ENCODE data around the gene DROSHA.
"Not testable (repeated sequence)": the region's sequence is repeated elsewhere in the genome, so short reads cannot be mapped to it uniquely, and the experiment has no call there.

Gene DROSHA, protein sequence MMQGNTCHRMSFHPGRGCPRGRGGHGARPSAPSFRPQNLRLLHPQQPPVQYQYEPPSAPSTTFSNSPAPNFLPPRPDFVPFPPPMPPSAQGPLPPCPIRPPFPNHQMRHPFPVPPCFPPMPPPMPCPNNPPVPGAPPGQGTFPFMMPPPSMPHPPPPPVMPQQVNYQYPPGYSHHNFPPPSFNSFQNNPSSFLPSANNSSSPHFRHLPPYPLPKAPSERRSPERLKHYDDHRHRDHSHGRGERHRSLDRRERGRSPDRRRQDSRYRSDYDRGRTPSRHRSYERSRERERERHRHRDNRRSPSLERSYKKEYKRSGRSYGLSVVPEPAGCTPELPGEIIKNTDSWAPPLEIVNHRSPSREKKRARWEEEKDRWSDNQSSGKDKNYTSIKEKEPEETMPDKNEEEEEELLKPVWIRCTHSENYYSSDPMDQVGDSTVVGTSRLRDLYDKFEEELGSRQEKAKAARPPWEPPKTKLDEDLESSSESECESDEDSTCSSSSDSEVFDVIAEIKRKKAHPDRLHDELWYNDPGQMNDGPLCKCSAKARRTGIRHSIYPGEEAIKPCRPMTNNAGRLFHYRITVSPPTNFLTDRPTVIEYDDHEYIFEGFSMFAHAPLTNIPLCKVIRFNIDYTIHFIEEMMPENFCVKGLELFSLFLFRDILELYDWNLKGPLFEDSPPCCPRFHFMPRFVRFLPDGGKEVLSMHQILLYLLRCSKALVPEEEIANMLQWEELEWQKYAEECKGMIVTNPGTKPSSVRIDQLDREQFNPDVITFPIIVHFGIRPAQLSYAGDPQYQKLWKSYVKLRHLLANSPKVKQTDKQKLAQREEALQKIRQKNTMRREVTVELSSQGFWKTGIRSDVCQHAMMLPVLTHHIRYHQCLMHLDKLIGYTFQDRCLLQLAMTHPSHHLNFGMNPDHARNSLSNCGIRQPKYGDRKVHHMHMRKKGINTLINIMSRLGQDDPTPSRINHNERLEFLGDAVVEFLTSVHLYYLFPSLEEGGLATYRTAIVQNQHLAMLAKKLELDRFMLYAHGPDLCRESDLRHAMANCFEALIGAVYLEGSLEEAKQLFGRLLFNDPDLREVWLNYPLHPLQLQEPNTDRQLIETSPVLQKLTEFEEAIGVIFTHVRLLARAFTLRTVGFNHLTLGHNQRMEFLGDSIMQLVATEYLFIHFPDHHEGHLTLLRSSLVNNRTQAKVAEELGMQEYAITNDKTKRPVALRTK (N-terminal part only)

DNA sequence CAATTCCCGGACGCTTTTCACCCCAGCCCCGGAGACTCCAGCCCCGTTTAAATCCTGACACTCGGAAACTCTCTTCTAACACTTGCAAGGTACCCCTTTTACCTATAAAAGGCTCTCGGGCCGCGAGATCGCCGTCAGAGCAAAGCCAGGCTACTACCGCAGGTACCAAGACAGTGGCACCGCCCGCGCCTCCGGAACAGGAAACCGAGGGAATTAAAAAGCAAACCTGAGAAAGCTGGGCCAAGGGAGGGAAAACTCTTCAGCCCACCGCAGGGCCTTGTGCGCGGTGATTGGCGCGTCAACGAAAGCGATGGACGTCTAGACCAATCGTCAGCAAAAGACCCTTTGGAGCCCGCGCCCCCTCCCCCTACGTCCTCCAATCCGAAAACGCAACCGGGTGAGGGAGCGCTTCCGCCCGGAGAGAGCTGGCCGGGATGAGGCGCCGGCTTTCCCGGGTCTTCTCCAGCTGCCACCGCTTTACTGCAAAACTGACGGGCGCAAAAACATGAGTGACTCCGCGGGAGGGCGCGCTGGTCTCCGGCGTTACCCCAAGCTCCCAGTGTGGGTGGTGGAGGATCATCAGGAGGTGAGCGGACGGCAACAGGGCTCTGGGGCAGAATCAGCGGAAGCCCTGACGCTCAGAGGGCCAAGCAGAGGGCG, at the start of gene DROSHA, which contains the start of gene C5orf22:
DROSHA (minus strand) TSS at position 206 of the 660 bp plus-strand sequence. CDS start 3,034 bp downstream, outside the sequence.
C5orf22 (plus strand) TSS at position 414 of the 660 bp plus-strand sequence; CDS start at position 506, 92 bp downstream.
- peak; percentile 96 for DNase-seq (ENCODE audit: low read depth)

DNA sequence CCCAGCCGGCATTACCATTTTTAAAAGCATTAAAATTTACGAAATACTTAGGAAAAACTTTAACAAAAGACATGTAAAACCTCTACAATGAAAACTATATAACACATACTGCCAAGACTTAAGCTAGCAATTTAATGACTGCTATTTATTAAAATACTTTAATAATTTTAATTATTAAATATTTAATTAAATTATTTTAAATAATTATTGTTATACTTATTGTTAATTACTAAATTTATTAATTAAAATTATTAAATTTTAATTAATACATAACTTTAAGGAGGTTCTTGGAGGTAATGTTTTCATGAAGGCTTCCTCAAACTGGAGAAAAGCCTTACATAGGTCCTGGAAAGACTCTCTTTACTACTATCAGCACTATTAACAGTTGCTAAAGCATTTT, 47.7 kb upstream of the DROSHA start:
- no peak for DNase-seq (ENCODE audit: low read depth)

DNA sequence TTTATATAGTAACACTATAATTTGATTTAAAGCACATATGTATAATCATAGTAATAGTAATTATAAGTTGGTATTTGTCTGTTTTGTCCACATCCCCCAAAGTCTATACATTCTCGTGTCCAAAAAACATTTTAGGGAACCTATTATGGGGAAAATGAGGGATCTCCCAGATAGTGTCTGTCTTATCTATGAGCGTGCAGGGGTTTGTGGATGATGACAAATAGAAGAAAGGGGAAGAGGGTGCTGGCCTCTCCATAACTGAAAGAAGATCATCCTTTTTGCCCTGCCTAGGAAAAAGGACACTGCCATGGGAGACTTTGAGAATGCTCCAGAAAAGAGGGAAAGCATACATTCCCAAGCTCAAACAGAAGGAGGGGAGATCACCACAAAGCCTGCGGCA, 45.5 kb upstream of the DROSHA start:
- DNase-seq (ENCODE audit: low read depth): no peak

DNA sequence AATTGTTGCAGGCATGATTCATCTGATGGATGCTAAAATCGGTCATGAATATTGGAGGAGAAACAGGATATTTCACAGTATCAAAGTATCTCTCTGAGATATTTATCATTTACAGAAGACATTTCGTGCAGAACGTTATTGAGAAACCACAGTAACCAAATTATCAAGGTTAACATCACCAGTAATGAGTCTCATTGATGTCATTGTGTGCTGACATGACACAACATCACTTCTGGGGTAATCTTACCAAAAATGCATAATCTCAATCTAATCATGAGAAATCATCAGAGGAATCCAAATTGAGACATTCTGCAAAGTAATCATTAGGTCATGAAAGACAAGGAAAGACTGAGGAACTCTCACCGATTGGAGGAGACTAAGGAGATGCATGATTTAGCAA, 42.9 kb upstream of the DROSHA start:
- DNase-seq (ENCODE audit: low read depth): no peak

DNA sequence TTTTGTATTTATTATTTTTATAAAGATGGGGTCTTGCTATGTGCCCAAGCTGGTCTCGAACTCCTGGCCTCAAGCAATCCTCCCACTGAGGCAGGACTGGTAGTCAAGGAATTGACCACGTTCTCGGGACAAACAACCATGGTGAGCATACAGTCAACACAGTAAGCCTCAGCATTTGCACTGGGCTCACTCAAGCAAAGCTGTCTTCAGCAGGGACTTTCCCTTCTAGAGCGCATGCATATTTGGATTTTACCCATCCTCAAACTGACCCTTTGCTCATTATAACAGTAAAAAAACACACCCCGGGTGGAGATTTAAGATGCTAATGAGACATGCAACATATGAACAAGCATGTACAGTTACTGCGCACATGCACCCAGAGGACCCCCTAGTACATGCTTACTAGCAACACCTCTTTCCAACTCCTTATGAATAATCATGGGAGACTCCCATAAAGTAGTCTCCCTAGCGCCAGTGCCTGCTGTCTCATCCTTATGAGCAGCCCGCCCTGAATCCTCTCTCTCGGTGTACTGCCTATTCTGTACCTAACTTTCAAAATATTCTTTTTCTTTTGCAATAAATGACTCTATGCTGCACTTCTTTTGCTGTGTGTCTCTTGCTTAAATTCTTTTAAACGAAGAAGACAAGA, 41.7 kb upstream of the DROSHA start:
- no peak for DNase-seq (ENCODE audit: low read depth)

DNA sequence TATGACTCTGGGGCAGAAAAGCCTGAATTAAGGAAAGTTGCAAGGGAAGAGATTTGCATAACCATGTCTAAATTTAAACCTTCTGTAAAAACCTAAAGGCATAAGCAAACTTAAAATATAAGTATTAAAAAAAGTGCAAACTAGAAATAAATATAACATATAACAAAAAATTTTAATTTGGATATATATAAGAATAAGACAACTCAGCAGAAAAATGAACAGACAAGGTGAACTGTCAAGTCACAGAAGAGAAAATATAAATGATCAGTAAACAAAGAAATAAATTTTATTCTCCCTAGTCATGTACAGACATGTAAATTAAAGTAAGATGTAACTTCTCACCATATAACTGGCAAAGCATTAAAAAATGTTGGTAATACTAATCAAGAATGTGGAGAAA, 37.2 kb upstream of the DROSHA start:
- DNase-seq (ENCODE audit: low read depth): no peak

DNA sequence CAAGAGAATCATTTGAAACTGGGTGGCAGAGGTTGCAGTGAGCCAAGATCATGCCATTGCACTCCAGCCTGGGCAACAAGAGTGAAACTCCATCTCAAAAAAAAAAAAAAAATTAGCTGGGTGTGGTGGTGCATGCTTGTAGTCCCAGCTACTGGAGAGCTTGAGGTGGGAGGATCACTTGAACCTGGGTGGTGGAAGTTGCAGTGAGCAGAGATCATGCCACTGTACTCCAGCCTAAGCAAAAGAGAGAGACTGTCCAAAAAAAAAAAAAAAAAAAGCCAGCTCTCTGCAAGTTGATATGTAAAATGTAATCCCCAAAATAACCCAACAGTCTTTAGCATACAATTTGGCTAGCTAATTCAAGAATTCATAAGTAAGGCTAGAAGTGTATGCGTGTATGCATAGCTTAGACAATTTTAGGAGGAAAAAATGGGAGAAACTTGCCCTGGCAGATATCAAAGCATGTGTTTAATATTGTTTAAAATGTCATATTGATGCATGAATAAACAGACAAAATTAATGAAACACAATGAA, 36.5 kb upstream of the DROSHA start:
- DNase-seq (ENCODE audit: low read depth): no peak

DNA sequence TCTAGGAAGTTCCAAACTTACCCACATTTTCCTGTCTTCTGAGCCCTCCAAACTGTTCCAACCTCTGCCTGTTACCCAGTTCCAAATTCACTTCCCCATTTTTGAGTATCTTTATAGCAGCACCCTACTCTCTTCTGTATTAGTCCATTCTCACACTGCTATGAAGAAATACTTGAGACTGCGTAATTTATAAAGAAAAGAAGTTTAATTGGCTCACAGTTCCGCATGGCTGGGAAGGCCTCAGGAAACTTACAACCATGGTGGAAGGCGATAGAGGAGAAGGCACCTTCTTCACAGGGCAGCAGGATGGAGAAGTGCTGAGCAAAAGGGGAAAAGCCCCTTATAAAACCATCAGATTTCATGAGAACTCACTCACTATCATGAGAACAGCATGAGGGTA, 34.5 kb upstream of the DROSHA start:
- not testable (repeated sequence) for DNase-seq (ENCODE audit: low read depth)

DNA sequence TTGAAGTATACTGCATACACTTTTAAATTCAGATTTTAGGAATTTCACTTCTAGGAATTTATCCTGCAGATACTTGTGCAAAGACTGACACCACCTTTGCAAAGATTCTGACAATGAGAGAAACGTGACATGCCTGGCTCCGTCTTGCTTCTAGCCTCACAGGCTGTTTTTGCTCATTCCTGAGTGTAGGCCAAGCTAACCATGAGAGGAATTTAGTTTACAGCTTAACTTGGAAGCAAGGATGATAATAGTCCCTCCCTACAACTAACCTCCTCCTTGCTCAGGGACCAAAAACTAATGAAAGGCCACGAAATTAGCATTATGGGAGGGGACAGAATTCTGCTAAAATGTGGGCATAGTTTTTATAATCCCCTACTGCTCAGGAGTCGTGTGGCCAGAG, 31.3 kb upstream of the DROSHA start:
- DNase-seq (ENCODE audit: low read depth): no peak

DNA sequence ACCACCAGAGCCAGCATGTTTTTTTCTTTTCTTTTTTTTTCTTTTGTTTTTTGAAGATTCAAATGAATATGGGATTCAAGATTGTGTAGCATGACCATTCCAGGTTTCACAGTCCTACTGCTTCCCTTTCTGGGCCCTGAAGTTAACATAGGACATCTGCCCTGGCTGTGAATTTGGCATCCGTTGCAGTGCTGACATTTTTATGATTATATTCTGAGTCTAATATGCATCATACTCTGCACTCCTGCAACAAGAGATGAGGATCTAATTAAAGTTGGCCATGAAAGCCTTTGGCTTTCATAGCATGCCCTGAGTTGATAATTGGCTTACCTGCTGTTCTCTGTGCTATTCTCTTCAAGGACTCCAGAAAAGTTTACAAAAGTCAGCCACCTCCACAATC, 30.1 kb upstream of the DROSHA start:
- no peak for DNase-seq (ENCODE audit: low read depth)

DNA sequence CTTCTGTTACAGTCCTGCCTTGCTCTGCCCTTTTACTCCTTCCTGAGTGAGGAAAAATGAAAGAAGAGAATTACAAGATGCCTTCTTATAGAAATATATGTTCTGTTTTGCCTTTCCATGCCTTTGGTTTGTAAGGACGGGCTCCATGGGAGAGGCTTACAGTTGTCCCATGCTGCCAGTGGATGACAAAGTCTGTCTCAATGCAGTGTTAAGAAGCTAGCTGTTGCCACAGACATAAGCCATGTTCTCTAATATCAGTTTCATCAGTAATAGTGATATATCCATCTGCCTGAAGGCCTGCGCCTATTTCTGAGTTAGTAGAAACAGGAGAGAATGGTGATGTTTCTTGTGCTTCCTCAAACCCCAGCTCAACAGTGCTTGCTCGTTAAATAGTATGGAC, 28.0 kb upstream of the DROSHA start:
- DNase-seq (ENCODE audit: low read depth): no peak

DNA sequence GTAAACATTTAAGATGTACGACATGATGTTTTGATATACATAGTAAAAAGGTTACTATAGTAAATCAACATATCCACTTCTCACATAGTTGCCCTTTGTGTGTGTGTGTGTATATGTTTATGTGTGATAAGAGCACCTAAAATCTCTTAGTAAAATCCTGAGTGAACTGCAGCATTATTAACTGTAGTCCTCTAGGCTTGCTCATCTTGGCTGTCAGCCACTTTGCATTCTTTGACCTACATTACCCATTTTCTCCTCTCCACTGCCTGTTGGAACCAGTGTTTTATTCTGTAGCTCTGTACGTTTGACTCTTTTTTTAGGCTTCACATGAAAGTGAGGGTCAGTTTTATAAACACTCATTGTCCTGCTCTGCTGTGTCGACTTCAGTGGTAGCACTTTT, 24.6 kb upstream of the DROSHA start:
- peak; percentile 64 for DNase-seq (ENCODE audit: low read depth)

DNA sequence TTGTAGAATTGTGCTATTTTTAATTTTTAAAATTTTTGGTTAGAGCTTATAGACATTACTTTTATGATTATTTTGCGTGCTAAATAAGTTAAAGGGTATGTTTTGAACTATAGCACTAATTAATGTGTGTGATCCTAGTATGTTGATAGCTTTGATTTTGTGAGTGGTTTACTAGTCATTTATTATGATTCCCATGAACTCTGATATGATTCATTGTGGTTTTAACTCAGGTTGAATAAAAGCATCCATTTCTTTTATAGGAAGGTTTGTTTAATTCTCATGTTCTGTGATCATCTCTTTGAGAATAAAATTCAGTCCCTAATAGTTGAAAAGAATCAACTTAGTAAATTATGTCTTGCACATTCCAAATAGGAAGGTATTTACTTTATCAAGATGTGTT, 22.7 kb upstream of the DROSHA start:
- DNase-seq (ENCODE audit: low read depth): no peak

DNA sequence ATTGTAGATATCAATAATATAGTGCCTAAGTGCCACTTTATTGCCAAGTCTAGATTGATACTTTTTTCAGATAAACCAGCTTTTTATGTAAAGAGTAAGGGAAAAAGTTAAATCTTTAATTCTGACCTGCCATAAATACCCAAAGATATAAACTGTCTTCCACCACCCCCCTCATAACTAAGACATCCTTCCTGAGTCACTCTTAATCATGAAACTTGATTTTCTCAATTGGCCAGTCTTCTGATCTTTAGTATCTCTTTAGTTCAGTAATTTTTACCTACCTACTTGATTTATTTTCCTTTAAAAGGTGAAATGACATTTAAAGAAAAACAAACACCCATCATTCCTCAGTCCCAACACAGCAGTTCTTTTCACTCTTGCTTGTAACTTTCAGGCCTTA, 22.0 kb upstream of the DROSHA start:
- DNase-seq (ENCODE audit: low read depth): no peak

DNA sequence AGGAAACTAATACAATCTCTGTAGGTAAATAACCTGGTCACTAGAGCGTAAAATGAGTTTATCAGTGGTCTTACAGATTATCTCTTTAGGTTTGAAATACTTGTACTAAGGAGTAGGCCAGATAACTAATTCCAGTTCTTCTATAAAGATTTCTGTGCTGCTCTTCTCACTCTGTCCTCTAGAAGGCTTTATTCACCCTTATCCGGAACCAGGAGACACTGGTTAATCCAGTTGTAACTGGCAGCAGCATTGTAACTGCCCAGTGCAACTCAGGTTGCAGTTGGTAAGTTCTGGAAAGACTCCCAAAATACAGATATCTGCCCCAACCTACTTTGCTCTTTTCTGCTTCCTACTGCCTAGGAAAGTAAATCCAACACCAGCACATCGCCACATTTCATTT, 20.0 kb upstream of the DROSHA start:
- DNase-seq (ENCODE audit: low read depth): no peak

DNA sequence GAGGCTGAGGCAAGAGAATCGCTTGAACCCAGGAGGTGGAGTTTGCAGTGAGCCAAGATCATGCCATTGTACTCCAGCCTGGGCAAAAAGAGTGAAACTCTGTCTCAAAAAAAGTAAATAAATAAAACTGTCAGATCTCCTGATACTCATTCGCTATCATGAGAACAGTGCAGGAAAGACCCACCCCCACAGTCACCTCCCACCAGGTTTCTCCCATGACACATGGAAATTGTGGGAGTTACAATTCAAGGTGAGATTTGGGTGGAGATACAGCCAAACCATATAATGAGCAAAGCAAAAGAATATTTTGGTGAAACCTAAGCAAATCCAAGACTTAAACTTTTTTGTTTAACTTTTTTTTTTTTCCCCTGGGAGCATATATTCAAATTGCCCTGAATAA, 17.2 kb upstream of the DROSHA start:
- not testable (repeated sequence) for DNase-seq (ENCODE audit: low read depth)

DNA sequence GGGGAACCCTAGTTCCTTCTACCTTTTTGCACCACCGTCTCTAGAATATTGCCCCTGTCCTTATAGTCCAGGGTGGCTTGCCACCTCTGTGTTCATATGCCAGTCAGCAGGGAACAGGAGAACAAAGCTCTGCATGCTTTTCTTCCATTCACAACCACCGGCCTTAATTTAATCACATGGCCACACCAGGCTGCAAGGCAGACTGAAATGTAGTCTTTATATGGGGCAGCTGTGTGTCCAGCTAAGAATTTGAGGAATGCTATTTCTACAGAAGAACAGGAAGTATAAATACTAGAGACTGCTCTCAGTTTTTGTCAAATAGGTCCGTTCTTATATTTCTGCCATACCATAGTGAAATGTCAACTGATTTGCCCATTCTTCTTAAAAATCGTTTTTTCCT, 6.0 kb upstream of the DROSHA start:
- DNase-seq (ENCODE audit: low read depth): peak; percentile 29

DNA sequence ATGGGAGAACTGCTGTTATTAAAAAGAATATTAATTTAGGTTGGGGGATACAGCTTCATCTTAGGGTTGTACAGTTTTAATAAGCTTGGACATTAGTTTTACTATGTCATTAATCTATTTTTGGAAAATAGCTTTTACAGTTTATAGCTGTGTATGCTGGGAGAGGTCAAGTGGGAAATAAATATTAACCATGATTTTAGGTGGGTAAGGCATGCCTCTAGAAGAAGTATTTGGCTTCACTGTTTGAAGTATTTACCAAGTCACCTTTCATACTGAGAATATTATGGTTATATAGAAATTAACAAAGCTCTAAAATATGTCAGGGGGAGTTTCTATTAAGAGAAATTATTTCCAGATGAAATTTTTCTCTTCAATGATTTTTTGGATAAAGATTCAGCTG, 5.5 kb upstream of the DROSHA start:
- DNase-seq (ENCODE audit: low read depth): no peak

DNA sequence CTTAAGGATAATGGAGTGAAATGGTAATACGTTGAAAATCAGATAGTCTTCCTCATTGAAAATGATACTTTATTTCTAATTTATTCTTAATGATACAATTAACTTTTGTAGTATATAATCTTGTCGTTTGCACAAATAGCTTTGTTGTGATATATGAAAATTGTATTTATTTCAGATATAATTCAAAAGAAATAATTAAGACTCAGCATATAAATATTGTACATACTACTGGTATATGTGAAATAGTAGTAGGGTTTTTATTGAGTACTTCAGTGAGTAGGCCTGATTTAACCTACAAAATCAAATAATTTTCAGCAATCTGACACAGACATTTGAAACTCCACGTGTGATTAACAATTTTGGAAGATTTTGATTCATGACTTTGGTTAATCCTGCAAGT, 5.0 kb upstream of the DROSHA start:
- DNase-seq (ENCODE audit: low read depth): no peak

DNA sequence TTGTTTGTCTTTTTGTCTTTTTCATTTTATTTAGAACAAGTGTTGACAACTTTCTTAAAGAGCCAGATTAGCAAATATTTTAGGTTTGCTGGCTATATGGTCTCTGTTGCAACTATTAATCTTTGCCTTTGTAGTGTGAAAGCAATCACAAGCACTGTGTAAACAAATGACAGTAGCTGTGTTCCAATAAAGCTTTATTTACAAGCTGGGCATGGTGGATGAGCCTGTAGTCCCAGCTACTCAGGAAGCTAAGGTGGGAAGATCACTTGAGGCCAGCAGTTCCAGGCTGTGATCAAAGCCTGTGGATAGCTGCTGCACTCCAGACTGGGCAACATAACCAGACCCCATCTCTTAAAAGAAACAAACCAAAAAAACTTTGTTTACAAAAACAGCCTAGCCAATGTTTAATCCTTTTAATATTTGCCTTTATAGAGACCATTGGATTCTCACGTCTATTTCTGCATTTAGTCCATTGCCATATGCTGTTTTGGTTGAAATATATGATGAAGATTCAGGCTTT, 2.7 kb upstream of the DROSHA start:
- DNase-seq (ENCODE audit: low read depth): no peak

DNA sequence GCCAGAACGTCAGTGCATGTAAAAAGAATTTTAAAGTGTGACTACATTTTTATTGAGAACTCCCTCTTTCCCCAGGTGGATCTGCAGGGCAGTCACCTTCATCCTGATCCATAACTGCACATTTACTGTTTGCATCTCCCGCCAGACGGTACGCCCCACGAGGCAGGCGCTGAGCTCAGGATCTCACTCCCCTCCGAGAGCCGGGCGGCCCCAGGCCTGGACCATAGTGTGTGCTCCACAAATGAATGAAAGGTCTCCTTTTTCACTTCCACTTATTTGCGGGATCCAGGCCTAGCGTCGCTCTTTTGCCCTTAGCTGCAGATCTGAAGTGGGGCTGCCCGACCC, 378 bp downstream of the DROSHA start:
- DNase-seq (ENCODE audit: low read depth): no peak
